PC-3 (cell line): ENCODE data around the gene SEMA4G.

Experiments used
- EZH2 ChIP-seq: fragments of 300-600 bp; sonication (generic); IDR thresholded peaks from one replicate; pipeline ENCODE4 v1.6.1; 2017; ENCODE audit warnings: antibody characterized with exemption, mild to moderate bottlenecking, low read length; ENCODE audit not compliant: unreplicated experiment
- TF ChIP-seq, protein P1 (sequence below): fragments of 300-600 bp; sonication (generic); conservative IDR thresholded peaks from 2 replicates; pipeline ENCODE4 v1.5.1; 2017; ENCODE audit warnings: antibody characterized with exemption, low read depth, mild to moderate bottlenecking, low read length

- TF ChIP-seq, protein P1, sequence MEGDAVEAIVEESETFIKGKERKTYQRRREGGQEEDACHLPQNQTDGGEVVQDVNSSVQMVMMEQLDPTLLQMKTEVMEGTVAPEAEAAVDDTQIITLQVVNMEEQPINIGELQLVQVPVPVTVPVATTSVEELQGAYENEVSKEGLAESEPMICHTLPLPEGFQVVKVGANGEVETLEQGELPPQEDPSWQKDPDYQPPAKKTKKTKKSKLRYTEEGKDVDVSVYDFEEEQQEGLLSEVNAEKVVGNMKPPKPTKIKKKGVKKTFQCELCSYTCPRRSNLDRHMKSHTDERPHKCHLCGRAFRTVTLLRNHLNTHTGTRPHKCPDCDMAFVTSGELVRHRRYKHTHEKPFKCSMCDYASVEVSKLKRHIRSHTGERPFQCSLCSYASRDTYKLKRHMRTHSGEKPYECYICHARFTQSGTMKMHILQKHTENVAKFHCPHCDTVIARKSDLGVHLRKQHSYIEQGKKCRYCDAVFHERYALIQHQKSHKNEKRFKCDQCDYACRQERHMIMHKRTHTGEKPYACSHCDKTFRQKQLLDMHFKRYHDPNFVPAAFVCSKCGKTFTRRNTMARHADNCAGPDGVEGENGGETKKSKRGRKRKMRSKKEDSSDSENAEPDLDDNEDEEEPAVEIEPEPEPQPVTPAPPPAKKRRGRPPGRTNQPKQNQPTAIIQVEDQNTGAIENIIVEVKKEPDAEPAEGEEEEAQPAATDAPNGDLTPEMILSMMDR = no peak
- no peak for TF ChIP-seq EZH2
These were observed 45.8 kb downstream of the SEMA4G start for GRCh38 chr10:101014966-101015581.
